Testis (tissue), 3 donors: ENCODE measurements around the gene GTPBP3. TPM values are rescaled to one million over a fixed set of nuclear protein-coding genes. Genes with fewer than 3 reads are reported as not detected.

ENCODE experiments used
- DNase-seq: peaks from one replicate; pipeline ENCODE4 v3.0.0-alpha.2; 2019
- H3K27ac ChIP-seq, 2 donors: fragments of 200-600 bp; sonication (generic); one replicate each; pipeline ENCODE4 v1.5.1; 2019
- H3K27me3 ChIP-seq: fragments of 200-600 bp; sonication (generic); one replicate; pipeline ENCODE4 v1.5.1; 2019
- H3K36me3 ChIP-seq: fragments of 200-600 bp; sonication (generic); one replicate; pipeline ENCODE4 v1.5.1; 2017; ENCODE audit warnings: low read depth; ENCODE audit errors: missing control alignments
- H3K4me1 ChIP-seq: fragments of 200-600 bp; sonication (generic); one replicate; pipeline ENCODE4 v1.5.1; 2019
- H3K4me3 ChIP-seq, 2 donors: fragments of 200-600 bp; sonication (generic); one replicate each; pipeline ENCODE4 v1.5.1; 2017 to 2019
- H3K9me3 ChIP-seq: fragments of 200-600 bp; sonication (generic); one replicate; pipeline ENCODE4 v1.5.1; 2017
- CTCF ChIP-seq, 3 experiments: fragments of 450-650 bp in 2 of 3; fragments of 200-600 bp in 1 of 3; sonication (generic) in 1 of 3; IDR thresholded peaks; one replicate each; pipeline ENCODE4 v1.5.1; 2016 to 2019; ENCODE audit warnings: antibody characterized with exemption in 3 of 3, mild to moderate bottlenecking in 2 of 3, moderate library complexity in 1 of 3
- POLR2A ChIP-seq: fragments of 450-650 bp; IDR thresholded peaks from one replicate; pipeline ENCODE4 v1.6.1; 2017; ENCODE audit warnings: antibody characterized with exemption, mild to moderate bottlenecking, moderate library complexity
- WGBS, 2 donors: methylation state at CpG; one replicate each; pipeline ENCODE4 v1.1.5; 2018; 5-methylcytosine and 5-hydroxymethylcytosine counted together
- intact Hi-C: fragments of 100-400 bp; cut with DNase I; formaldehyde crosslinking; loops from one replicate; pipeline ENCODE4 v1.15.1; 2023; ENCODE audit warnings: low total_unique reads
- polyA plus RNA-seq: library from polyadenylated mRNA; stranded (reverse); fragments of 350-450 nt; fragmentation: Illumina TruSeq; extraction: RNeasy Lipid Tissue Mini Kit (QIAGEN cat#74804); gene quantifications from one replicate; pipeline ENCODE4 v1.2.3, GENCODE V29; 2014; ENCODE audit warnings: low read depth, low replicate concordance; ENCODE audit not compliant: insufficient read depth
- total RNA-seq, 2 donors: library from RNA; depleted of rRNA; stranded (reverse); fragments of >200 nt; gene quantifications; one replicate each; pipeline ENCODE4 v1.2.3, GENCODE V29; 2016

GTPBP3 gene
- total and polyA plus RNA-seq, 3 donors from 2014 or later, result 9.7 to 22.9 (median 21.6) TPM

- no peaks in the 10 kb centered on the region for H3K9me3 ChIP-seq
Measured at GRCh38 chr19:17380426-17381138, 43.2 kb downstream of the GTPBP3 start.

GRCh38 chr19:17385878-17386611 is 48.7 kb downstream of the GTPBP3 start:
- H3K4me3 ChIP-seq, result no peak overlapping the region
- 49 to 52% methylated on average over 11 to 19 of the region's 20 CpGs for WGBS, 2 donors
- no peaks in the 10 kb centered on the region for H3K36me3 ChIP-seq
- H3K9me3 ChIP-seq, result no peaks in the 10 kb centered on the region
- no peak overlapping the region for H3K27ac ChIP-seq
- no peaks in the 10 kb centered on the region for H3K4me1 ChIP-seq
- DNase-seq, result peak; percentile 56
- H3K27me3 ChIP-seq, result no peaks in the 10 kb centered on the region
- TF ChIP-seq POLR2A, result no peak
- peak; percentile 80 to 90 (median 81) for TF ChIP-seq CTCF (IDR thresholded peaks at IDR 0.05)
- intact Hi-C loops, result loop anchor here (5.0 kb wide), 1 partner anchor 39 kb away; no protein-coding TSS in a partner anchor

More at GRCh38 chr19:17380426-17381138, 43.2 kb downstream of the GTPBP3 start:
- intact Hi-C loops, result no loop called here
- Histone ChIP-seq H3K27ac (no peak overlapping the region), H3K27me3 (no peaks in the 10 kb centered on the region), H3K36me3 (no peaks in the 10 kb centered on the region), H3K4me1 (no peaks in the 10 kb centered on the region), H3K4me3 (no peak overlapping the region)
- TF ChIP-seq CTCF (IDR thresholded peaks at IDR 0.05) (no peak), POLR2A (no peak)
- DNase-seq, result no peak
- 93 to 99% methylated on average over 5 of the region's 5 CpGs for WGBS, 2 donors

- peaks cover 8% of the 10 kb centered on the region for H3K4me1 ChIP-seq
- DNase-seq, result no peak
- 61 to 80% methylated on average over 1 of the region's 1 CpG for WGBS, 2 donors
- intact Hi-C loops, result loop anchor here (5.0 kb wide), 1 partner anchor 42 kb away; no protein-coding TSS in a partner anchor
- H3K36me3 ChIP-seq, result no peaks in the 10 kb centered on the region
- H3K27me3 ChIP-seq, result no peaks in the 10 kb centered on the region
- TF ChIP-seq CTCF (IDR thresholded peaks at IDR 0.05) (no peak), POLR2A (no peak)
- no peaks in the 10 kb centered on the region for H3K9me3 ChIP-seq
- H3K4me3 ChIP-seq, result no peak overlapping the region
- H3K27ac ChIP-seq, result no peak overlapping the region
Measured at GRCh38 chr19:17389288-17389687, 51.9 kb downstream of the GTPBP3 start.

DNA sequence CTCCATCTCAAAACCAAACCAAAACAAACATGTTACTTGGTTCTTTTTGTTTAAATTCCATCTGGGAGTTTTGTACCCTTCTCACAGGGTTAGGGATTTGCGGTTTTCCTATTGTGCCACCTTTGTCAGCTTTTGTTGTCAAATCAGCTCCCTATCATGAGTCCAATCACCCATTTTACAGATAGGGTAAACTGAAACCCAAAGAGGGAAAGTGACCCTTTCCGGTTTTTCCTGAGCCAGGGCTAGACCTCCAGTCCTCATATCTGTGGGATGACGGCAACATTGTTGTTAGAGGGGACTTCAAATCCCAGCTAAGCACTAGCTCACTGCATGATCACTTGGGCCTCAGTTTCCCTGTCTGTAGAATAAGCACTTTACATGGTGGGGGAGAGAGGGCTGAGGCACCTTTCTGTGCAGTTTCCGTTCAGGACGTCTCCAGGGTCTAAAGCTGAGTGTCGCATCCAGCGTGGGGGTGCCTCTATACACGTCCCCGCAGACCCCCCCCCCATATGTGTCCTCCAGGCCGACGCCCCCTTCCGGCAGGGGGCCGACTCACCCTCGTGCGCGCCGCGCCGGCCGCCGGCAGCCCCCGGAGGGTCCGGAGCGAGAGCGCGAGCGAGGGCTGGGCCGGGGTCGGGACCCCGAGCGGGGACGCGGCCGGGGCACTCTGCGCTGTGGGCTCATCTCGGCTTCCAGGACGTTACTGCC is 52.8 kb downstream of the GTPBP3 start:
- WGBS, 2 donors, result 7 to 46% methylated on average over 3 to 36 of the region's 37 CpGs
- peaks cover 8% of the 10 kb centered on the region for H3K4me1 ChIP-seq
- H3K4me3 ChIP-seq, result peak overlapping the region; percentile 49
- no peaks in the 10 kb centered on the region for H3K36me3 ChIP-seq
- no peak for TF ChIP-seq POLR2A
- no peak for TF ChIP-seq CTCF (IDR thresholded peaks at IDR 0.05)
- H3K27ac ChIP-seq, result no peak overlapping the region
- DNase-seq, result no peak
- no peaks in the 10 kb centered on the region for H3K9me3 ChIP-seq
- intact Hi-C loops, result loop anchor here (5.0 kb wide), 1 partner anchor 43 kb away; no protein-coding TSS in a partner anchor
- H3K27me3 ChIP-seq, result no peaks in the 10 kb centered on the region
